Effector memory CD4-positive, alpha-beta T cell (primary cell): ENCODE measurements around the gene IGSF11.
"Not testable (repeated sequence)": the region's sequence is repeated elsewhere in the genome, so short reads cannot be mapped to it uniquely, and the experiment has no call there.

Experiments
- DNase-seq, 3 donors: peaks; one replicate each; pipeline ENCODE4 v3.0.0-alpha.2; 2020
- H3K27ac ChIP-seq: 2 replicates; pipeline ENCODE4 v1.7.0; 2013; ENCODE audit warnings: mild to moderate bottlenecking, low read length, moderate library complexity; ENCODE audit not compliant: insufficient read depth, poor library complexity, severe bottlenecking
- H3K27me3 ChIP-seq: replicated peaks from 2 replicates; pipeline ENCODE4 v1.7.0; 2013; ENCODE audit warnings: mild to moderate bottlenecking, low read length; ENCODE audit not compliant: insufficient read depth, control insufficient read depth, poor library complexity, severe bottlenecking
- H3K36me3 ChIP-seq: 2 replicates; pipeline ENCODE4 v1.7.0; 2013; ENCODE audit warnings: mild to moderate bottlenecking, low read length, moderate library complexity; ENCODE audit not compliant: control insufficient read depth, insufficient read depth
- H3K4me1 ChIP-seq: 2 replicates; pipeline ENCODE4 v1.7.0; 2013; ENCODE audit warnings: low read length, mild to moderate bottlenecking; ENCODE audit not compliant: control insufficient read depth, insufficient read depth, poor library complexity, severe bottlenecking
- H3K4me3 ChIP-seq: 2 replicates; pipeline ENCODE4 v1.7.0; 2013; ENCODE audit warnings: low read length, low read depth, mild to moderate bottlenecking; ENCODE audit not compliant: insufficient read depth, poor library complexity, severe bottlenecking
- H3K9me3 ChIP-seq: 2 replicates; pipeline ENCODE4 v1.7.0; 2013; ENCODE audit warnings: mild to moderate bottlenecking, low read length, moderate library complexity; ENCODE audit not compliant: control insufficient read depth

IGSF11 gene

DNA sequence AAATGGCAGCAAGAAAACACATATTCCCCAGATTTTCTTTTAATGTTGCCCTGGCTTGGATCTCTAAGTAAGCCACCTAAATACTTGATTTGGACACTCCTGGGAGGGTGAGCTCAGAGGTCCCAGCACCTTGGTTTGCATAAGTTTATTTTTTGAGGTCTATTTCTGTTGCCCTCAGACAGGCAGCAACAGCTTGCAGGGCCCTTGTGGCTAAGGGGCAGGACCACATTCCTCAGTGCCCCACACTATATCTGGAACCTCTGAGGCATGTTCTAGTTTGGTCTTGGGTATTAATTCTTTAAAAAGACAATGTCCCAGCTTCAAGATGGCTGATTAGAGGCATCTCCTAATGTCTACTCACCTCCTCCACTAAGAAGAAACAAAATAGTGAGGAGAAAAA is 57.5 kb downstream of the IGSF11 start:
- Histone ChIP-seq H3K27ac (no peak overlapping the region), H3K36me3 (no peaks in the 10 kb centered on the region), H3K27me3 (no peaks in the 10 kb centered on the region), H3K9me3 (no peaks in the 10 kb centered on the region), H3K4me1 (no peaks in the 10 kb centered on the region), H3K4me3 (no peak overlapping the region)
- DNase-seq: no peak

DNA sequence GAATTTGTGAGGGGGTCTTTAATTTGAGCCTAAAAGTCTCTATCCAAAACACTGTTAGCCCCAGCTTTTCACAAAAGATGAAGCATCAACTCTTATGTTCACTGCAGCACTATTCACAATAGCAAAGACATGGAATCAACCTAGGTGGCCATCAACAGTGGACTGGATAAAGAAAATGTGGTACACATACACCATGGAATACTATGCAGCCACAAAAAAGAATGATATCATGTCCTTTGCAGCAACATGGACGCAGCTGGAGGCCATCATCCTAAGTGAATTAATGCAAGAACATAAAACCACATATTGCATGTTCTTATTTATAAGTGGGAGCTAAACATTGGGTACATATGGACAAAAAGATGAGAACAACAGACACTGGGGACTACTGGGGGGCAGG is 59.2 kb downstream of the IGSF11 start:
- not testable (repeated sequence) for H3K27me3 ChIP-seq, DNase-seq, H3K4me3 ChIP-seq, H3K4me1 ChIP-seq, H3K27ac ChIP-seq, H3K9me3 ChIP-seq, H3K36me3 ChIP-seq

DNA sequence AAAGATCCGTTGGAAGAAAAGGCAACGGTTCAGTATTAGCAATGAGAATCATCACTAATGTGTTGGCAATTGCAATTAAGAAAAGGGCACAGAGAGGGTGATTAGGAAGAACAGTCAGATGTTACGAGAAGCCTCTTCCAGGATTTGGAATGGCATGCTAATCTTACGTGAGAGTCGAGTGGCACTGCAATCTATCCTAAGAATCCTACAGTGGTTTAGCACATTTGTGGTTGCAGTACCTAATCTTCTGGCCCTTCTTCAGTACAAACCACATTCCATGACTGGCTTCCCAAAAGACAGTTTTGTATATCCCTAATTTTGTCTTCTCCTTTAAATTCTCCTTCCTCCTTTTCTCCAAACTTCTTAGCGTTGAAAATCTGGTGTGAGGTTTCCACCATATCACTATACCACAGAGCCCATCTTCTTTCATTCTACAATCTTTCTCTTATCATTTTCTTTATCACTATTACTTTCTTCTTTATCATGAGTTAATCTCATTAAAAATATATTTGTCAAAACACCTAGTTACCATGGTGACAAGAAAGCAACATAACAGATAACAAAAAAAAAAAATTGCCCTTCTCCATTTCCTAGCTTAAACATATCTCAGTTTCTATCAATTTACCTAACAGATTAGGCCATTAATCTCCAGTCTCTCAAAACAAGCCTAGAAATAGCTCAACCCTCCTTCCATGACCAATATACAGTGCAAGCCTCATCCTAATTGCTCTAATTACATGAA is 60.1 kb downstream of the IGSF11 start:
- H3K27ac ChIP-seq: no peak overlapping the region
- no peaks in the 10 kb centered on the region for H3K27me3 ChIP-seq
- no peak overlapping the region for H3K4me3 ChIP-seq
- H3K36me3 ChIP-seq: no peaks in the 10 kb centered on the region
- no peak for DNase-seq
- H3K9me3 ChIP-seq: no peaks in the 10 kb centered on the region
- no peaks in the 10 kb centered on the region for H3K4me1 ChIP-seq

DNA sequence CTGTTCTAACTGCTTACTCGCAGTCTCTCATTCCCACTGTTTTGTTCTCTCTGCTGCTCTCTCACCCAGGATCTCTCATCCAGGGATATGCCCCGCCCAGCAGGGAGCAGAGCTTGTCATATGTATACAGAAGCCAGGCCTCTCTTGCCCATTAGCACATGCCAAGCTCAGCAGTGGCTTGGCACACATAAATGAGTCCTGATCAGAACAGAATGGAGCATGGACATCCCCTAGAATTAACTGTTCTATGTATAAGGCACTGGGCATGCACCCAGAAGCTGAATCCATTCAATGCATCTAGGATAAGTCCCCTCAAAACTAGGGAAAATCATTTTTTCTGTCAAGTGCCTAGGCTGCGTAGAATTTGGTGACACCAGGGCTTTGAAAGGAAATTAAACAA is 61.6 kb downstream of the IGSF11 start:
- H3K27ac ChIP-seq: no peak overlapping the region
- H3K4me1 ChIP-seq: no peaks in the 10 kb centered on the region
- no peaks in the 10 kb centered on the region for H3K36me3 ChIP-seq
- H3K27me3 ChIP-seq: no peaks in the 10 kb centered on the region
- no peak for DNase-seq
- no peaks in the 10 kb centered on the region for H3K9me3 ChIP-seq
- no peak overlapping the region for H3K4me3 ChIP-seq

DNA sequence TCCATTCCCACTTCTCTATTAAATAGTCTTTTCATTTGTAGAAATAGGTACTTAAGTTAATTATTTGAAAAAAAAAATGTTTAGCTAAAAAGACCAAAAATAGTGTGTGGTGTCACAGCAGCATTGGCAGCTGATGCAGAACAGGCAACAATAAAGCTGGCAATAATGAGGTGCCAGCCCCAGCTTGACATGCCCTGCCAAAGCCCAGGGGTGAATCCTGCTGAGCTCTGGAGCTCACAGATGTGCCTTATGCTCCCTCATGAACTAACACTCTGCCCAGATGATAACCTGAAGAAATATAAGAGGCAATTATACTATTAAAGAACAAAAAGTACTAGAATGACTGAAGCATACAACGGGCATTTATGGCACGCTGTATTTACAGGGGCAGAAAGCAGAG is 63.8 kb downstream of the IGSF11 start:
- no peaks in the 10 kb centered on the region for H3K9me3 ChIP-seq

DNA sequence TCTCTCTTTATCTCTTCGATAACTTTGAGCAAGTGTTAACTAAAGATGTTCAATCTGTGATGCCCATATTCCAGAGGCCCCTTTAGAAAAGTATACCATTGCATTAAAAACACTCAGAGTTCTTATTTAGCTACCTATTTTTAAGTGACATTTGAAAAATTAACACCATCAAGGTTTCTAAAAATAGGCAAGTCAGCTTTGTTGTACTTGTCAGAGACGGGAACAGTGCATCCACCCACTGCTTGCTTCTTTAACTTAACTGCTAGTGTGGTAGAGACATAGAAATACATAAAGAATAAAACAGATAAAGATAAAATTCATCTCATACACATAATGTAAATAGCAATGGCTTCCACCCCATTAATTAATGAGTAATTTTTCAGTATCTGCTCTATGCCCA is 66.0 kb downstream of the IGSF11 start:
- no peak overlapping the region for H3K27ac ChIP-seq
- no peaks in the 10 kb centered on the region for H3K4me1 ChIP-seq
- H3K9me3 ChIP-seq: no peaks in the 10 kb centered on the region
- DNase-seq: no peak
- H3K27me3 ChIP-seq: no peaks in the 10 kb centered on the region
- H3K4me3 ChIP-seq: no peak overlapping the region
- H3K36me3 ChIP-seq: no peaks in the 10 kb centered on the region

More for the DNA sequence above, 63.8 kb downstream of the IGSF11 start:
- H3K27me3 ChIP-seq: no peaks in the 10 kb centered on the region
- H3K4me1 ChIP-seq: no peaks in the 10 kb centered on the region
- no peak for DNase-seq
- no peaks in the 10 kb centered on the region for H3K36me3 ChIP-seq
- no peak overlapping the region for H3K4me3 ChIP-seq
- H3K27ac ChIP-seq: no peak overlapping the region

DNA sequence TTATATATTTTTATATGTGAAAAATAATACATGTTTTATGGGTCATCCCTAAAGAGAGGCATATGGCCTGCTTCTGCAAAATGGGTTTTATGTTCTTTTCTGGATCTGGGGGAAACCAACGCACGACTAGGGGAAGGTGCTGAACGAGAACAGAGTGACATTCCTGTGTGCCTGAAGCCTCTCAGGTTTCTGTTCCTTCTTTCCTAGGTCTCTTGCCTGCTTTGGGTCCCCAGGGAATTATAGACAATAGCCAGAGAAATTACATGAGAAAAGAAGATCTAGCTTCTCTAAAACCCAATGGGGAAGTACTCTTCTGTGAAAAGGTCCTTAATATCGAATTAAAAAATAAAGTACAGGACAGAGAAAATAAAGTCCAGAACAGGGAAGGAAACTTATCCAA is 66.5 kb downstream of the IGSF11 start:
- H3K27me3 ChIP-seq: no peaks in the 10 kb centered on the region
- H3K36me3 ChIP-seq: no peaks in the 10 kb centered on the region
- DNase-seq: no peak
- no peak overlapping the region for H3K4me3 ChIP-seq
- no peak overlapping the region for H3K27ac ChIP-seq
- no peaks in the 10 kb centered on the region for H3K9me3 ChIP-seq
- H3K4me1 ChIP-seq: no peaks in the 10 kb centered on the region

DNA sequence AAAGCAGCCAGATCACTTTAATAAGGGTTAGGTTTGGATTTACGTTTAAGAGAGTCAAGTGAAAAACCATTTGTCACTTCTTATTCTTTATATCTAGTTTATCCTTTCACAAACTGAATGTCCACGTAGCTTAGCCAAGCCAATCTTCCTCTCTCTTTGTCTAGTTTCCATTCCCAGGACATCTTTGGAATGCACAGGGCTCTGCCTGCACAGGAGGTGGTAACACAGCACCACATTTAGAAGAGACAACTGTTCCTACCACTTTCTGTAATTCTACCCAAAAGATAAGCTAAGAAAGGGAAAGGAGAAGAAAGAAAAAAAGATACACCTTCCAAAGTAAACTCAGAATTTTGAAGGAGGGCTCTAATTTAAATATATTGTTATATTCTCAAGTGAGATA is 67.9 kb downstream of the IGSF11 start:
- H3K4me3 ChIP-seq: no peak overlapping the region

DNA sequence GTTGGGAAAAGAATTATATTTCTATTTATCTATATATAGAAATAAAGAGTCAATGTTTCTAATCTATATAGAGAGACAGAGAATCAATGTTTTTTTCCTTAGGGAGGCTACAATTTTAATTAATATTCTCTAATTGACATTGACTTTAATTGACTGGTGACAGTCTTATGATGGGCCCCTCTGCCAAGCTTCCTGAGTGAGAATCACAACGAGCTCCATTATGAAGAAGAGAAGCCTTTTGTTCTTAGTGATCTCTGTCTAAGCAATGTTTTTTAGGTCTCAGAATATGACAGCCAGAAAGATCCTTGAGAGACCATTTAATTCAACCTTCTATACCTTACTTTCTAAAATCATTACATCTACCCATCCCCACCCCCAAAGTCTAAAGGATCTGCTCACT is 70.9 kb downstream of the IGSF11 start:
- no peaks in the 10 kb centered on the region for H3K27me3 ChIP-seq
- H3K9me3 ChIP-seq: no peaks in the 10 kb centered on the region
- H3K27ac ChIP-seq: no peak overlapping the region
- no peak for DNase-seq
- no peak overlapping the region for H3K4me3 ChIP-seq
- no peaks in the 10 kb centered on the region for H3K4me1 ChIP-seq
- no peaks in the 10 kb centered on the region for H3K36me3 ChIP-seq

More for the DNA sequence above, 67.9 kb downstream of the IGSF11 start:
- H3K27ac ChIP-seq: no peak overlapping the region
- H3K27me3 ChIP-seq: no peaks in the 10 kb centered on the region
- H3K4me1 ChIP-seq: no peaks in the 10 kb centered on the region
- DNase-seq: no peak
- no peaks in the 10 kb centered on the region for H3K9me3 ChIP-seq
- H3K36me3 ChIP-seq: no peaks in the 10 kb centered on the region

DNA sequence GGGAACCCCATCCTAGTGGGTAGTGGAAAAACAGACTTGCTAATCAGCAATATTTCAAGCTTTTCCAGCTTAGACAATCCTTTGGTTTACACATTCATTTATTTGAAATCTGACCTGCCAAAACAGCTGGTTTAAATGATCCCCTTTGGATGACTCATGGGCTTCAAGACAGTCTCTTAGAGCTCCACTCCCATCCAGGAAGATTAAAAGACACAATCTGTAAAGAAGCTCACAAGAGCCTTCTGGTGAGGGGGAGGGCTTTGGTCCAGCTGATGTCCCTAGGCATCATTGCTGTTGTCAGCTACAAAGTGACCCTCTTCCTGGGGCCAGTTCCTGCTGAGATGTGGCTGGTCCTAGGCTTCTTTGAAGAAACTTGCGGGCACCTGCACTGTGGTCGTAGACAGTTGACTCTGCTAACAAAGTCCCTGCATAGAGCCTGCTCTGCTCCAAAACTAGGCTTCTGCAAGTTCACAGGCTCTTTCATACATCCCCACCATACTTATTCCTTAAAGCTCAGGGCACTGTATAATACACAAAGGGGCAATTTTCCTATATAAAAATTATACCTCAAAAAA is 73.7 kb downstream of the IGSF11 start:
- DNase-seq: no peak

More for the DNA sequence above, 73.7 kb downstream of the IGSF11 start:
- Histone ChIP-seq H3K27me3 (no peaks in the 10 kb centered on the region), H3K4me1 (peaks cover 6% of the 10 kb centered on the region), H3K36me3 (no peaks in the 10 kb centered on the region), H3K9me3 (no peaks in the 10 kb centered on the region), H3K4me3 (no peak overlapping the region), H3K27ac (no peak overlapping the region)
